Activated CD4-positive, alpha-beta T cell treated with anti-CD3 and anti-CD28 coated beads for 36 hours (primary cell): ENCODE data around the gene SLC49A3. TPM values are rescaled to one million over a fixed set of nuclear protein-coding genes. Genes with fewer than 3 reads are reported as not detected.
"Not testable (repeated sequence)": the region's sequence is repeated elsewhere in the genome, so short reads cannot be mapped to it uniquely, and the experiment has no call there.

ENCODE experiments used
- ATAC-seq: fragments of 200-7000 bp; cut with Tn5 transposase; one replicate; pipeline ENCODE4 v1.10.0; 2021; ENCODE audit warnings: mild to moderate bottlenecking, moderate library complexity
- CTCF ChIA-PET: fragments of 350-600 bp; sonication (Branson Sonifier 250); formaldehyde crosslinking; loops from one replicate; lab custom pipeline; 2021; ENCODE audit warnings: antibody characterized with exemption; lab: Charles Lee
- POLR2A ChIA-PET: fragments of 350-600 bp; sonication (Branson Sonifier 250); formaldehyde crosslinking; loops from one replicate; lab custom pipeline; 2021; ENCODE audit warnings: antibody characterized with exemption, inconsistent platforms; lab: Charles Lee
- DNase-seq: peaks from one replicate; pipeline ENCODE4 v3.0.0-alpha.2; 2020
- H3K27ac Mint-ChIP-seq: one replicate; pipeline ENCODE4 v1.8.0; 2021; ENCODE audit warnings: mixed read lengths
- H3K27me3 Mint-ChIP-seq: one replicate; pipeline ENCODE4 v1.8.0; 2021; ENCODE audit warnings: mixed read lengths
- H3K36me3 Mint-ChIP-seq: one replicate; pipeline ENCODE4 v1.8.0; 2021; ENCODE audit warnings: low read depth, mixed read lengths
- H3K4me1 Mint-ChIP-seq: one replicate; pipeline ENCODE4 v1.8.0; 2021; ENCODE audit warnings: mixed read lengths
- H3K4me3 Mint-ChIP-seq: one replicate; pipeline ENCODE4 v1.8.0; 2021; ENCODE audit warnings: mild to moderate bottlenecking, moderate library complexity, mixed read lengths
- H3K9me3 Mint-ChIP-seq: one replicate; pipeline ENCODE4 v1.8.0; 2021; ENCODE audit warnings: low read depth, mixed read lengths
- intact Hi-C, 2 experiments: fragments of 100-400 bp; cut with DNase I in 1 of 2; cut with micrococcal nuclease in 1 of 2; formaldehyde crosslinking; loops; one replicate each; pipeline versions ENCODE4 v1.14.2 to v1.15.1; 2022 to 2024; cut with DNase I, micrococcal nuclease
- total RNA-seq, 2 experiments: library from RNA; stranded (reverse); gene quantifications; one replicate each; pipeline ENCODE4 v1.2.3, GENCODE V29; 2021

SLC49A3 gene
- total RNA-seq, 2 experiments from 2014 or later, result 0.09 to 0.39 TPM

GRCh38 chr4:706834-707598 is 18.1 kb upstream of the SLC49A3 start:
- POLR2A ChIA-PET, result no interaction called here

DNA sequence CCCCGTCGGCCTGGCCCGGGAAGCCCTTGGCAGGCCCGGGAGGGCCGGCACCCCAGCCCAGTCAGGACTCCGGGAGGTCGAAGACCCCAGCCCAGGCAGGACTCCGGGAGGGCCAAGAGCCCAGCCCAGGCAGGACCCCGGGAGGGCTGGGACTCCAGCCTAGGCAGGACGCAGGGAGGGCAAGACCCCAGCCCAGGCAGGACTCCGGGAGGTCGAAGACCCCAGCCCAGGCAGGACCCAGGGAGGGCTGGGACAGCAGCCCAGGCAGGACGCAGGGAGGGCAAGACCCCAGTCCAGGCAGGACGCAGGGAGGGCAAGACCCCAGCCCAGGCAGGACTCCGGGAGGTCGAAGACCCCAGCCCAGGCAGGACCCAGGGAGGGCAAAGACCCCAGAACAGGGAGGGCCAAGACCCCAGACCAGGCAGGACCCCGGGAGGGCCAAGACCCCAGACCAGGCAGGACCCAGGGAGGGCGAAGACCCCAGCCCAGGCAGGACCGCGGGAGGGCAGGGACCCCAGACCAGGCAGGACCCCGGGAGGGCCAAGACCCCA is 17.2 kb upstream of the SLC49A3 start:
- Mint-ChIP-seq H3K4me3 (peak overlapping the region; percentile 68), H3K4me1 (peaks cover 15% of the 10 kb centered on the region)
- intact Hi-C loops, result loop anchor here in 1 of 2 experiments (10.0 kb wide), 1 partner anchor 879 kb away; no protein-coding TSS in a partner anchor
- H3K9me3 Mint-ChIP-seq, H3K27me3 Mint-ChIP-seq, H3K36me3 Mint-ChIP-seq, H3K27ac Mint-ChIP-seq, DNase-seq, CTCF ChIA-PET, POLR2A ChIA-PET, ATAC-seq: not testable (repeated sequence)

More at GRCh38 chr4:706834-707598, 18.1 kb upstream of the SLC49A3 start:
- H3K27me3 Mint-ChIP-seq, result no peaks in the 10 kb centered on the region
- no peaks in the 10 kb centered on the region for H3K36me3 Mint-ChIP-seq
- CTCF ChIA-PET, result no interaction called here
- H3K27ac Mint-ChIP-seq, result no peak overlapping the region
- DNase-seq, result no peak
- H3K4me1 Mint-ChIP-seq, result peaks cover 15% of the 10 kb centered on the region
- H3K4me3 Mint-ChIP-seq, result no peak overlapping the region
- intact Hi-C loops, result loop anchor here in 1 of 2 experiments (10.0 kb wide), 1 partner anchor 878 kb away; no protein-coding TSS in a partner anchor
- no peaks in the 10 kb centered on the region for H3K9me3 Mint-ChIP-seq
- no peak for ATAC-seq

DNA sequence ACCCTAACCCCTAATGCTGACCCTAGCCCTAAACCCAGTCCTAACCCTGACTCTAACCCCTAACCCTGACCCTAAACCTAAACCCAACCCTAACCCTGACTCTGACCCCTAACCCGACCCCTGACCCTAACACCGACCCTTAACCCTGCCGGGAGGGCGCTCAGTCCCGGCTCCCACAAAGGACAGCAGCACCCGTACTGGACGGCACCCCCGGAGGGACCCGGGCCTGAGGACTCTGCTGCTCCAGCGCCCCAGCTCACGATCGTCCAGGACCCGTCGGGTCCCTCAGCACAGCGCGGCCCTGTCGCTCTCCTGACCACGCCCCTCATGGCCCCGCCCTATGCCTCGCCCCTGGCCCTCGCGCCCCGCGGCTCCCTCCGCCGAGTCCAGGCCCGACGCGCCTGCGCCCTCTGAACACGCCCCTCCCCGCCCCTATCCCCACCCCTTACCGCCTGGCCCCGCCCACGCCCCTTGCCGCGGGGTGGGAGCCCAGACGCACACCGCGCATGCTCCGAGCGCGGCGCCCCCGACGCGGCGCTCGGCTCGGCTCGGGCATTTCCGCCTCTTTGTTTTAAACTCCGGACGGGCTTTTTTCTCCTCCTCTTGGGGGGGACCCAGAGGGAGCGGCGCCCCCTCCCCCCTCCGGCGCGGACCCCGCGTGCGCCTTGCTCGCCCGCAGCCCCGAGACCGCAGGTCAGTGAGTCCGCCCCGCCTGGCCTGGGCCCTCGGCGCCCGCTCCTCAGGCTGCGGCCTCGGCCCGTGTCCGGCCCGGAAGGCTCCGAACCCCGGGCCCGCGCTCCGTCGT is 16.5 kb upstream of the SLC49A3 start, which contains the start of gene PCGF3:
Gene PCGF3 (plus strand): TSS at position 555 of the 805 bp plus-strand sequence. CDS start 27,849 bp downstream, outside the sequence.
- Mint-ChIP-seq H3K4me3 (peak within 1 kb of the TSS; percentile 68), H3K36me3 (no peaks in the 10 kb centered on the region), H3K4me1 (peaks cover 15% of the 10 kb centered on the region), H3K27me3 (no peaks in the 10 kb centered on the region), H3K9me3 (no peaks in the 10 kb centered on the region), H3K27ac (no peak within 1 kb of the TSS)
- ChIA-PET POLR2A (no interaction called here), CTCF (no interaction called here)
- DNase-seq (peak; percentile 99), ATAC-seq (peak; percentile 99)
- intact Hi-C loops, result loop anchor here (1.0 to 10.0 kb wide), 11 partner anchors 24 to 879 kb away; partner anchors contain the start of genes ATP5ME (in 2 of the 2), MYL5 (in 2 of the 2), DGKQ (in 1 of the 2) and GAK (in 1 of the 2)

DNA sequence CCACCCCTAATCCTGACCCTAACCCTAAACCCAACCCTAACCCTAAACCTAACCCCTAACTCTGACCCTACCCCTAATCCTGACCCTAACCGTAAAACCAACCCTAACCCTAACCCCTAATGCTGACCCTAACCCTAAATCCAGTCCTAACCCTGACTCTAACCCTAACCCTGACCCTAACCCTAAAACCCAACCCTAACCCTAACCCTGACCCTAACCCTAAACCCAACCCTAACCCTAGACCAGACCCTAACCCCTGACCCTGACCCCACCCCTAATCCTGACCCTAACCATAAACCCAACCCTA is 16.0 kb upstream of the SLC49A3 start:
- Mint-ChIP-seq H3K4me3 (no peak overlapping the region), H3K27ac (no peak overlapping the region), H3K27me3 (no peaks in the 10 kb centered on the region), H3K4me1 (peaks cover 17% of the 10 kb centered on the region), H3K9me3 (no peaks in the 10 kb centered on the region), H3K36me3 (no peaks in the 10 kb centered on the region)
- CTCF ChIA-PET, result no interaction called here
- POLR2A ChIA-PET, result no interaction called here
- DNase-seq (no peak), ATAC-seq (no peak)
- intact Hi-C loops, result loop anchor here (1.0 to 10.0 kb wide), 11 partner anchors 24 to 880 kb away; partner anchors contain the start of genes ATP5ME (in 2 of the 2), MYL5 (in 2 of the 2), DGKQ (in 1 of the 2) and GAK (in 1 of the 2)

- Mint-ChIP-seq H3K4me3 (no peak overlapping the region), H3K27me3 (no peaks in the 10 kb centered on the region), H3K36me3 (no peaks in the 10 kb centered on the region), H3K4me1 (peaks cover 15% of the 10 kb centered on the region), H3K9me3 (no peaks in the 10 kb centered on the region), H3K27ac (no peak overlapping the region)
- ChIA-PET CTCF (no interaction called here), POLR2A (no interaction called here)
- intact Hi-C loops, result loop anchor here in 1 of 2 experiments (10.0 kb wide), 1 partner anchor 880 kb away; no protein-coding TSS in a partner anchor
- ATAC-seq, result no peak
- no peak for DNase-seq
These were observed 15.4 kb upstream of the SLC49A3 start for GRCh38 chr4:704198-704891.

DNA sequence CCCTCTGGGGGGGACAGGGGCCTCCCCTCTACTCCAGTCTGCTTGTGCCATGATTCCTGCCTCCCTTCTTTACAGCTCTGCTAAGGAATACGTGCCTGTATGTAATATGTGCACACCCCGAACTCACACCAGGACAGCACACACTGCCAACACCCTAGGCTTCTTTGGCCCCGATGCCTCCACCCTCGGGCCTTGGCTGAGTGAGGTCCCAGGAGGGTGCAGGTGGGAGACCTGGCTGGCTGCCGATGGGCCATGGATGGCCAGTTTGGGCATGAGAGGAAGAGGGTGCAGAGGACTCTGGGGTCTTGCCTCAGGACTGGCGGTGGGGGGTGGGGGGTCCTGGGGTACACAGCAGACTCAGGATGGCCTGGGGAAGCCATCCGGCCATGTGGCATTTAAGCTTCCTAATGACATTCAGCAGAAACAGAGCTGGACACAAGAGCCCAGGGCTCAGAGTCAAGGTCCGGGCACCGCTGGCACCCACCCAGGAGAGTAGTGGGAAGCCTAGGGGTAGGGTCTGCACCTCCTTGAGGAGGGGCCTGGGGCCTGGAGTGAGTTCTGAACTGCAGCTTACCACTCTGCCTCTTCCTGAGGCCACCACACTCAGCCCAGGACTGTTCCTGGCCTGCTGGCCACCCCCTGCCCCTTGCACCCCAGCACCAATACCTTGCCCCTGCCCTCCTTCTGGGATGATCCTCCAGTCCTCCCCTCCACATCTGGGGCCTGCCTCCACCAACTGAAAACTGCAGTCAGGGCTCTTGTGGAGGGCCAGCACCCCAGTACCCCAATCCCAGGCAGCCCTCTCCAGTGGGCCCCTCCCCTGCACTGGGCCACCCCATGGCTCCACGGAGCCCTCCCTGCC is 14.6 kb upstream of the SLC49A3 start:
- Mint-ChIP-seq H3K27ac (no peak overlapping the region), H3K27me3 (no peaks in the 10 kb centered on the region), H3K9me3 (no peaks in the 10 kb centered on the region), H3K4me1 (peaks cover 12% of the 10 kb centered on the region), H3K4me3 (no peak overlapping the region), H3K36me3 (no peaks in the 10 kb centered on the region)
- intact Hi-C loops, result loop anchor here in 1 of 2 experiments (10.0 kb wide), 1 partner anchor 881 kb away; no protein-coding TSS in a partner anchor
- ChIA-PET CTCF (no interaction called here), POLR2A (no interaction called here)
- DNase-seq (no peak), ATAC-seq (no peak)

GRCh38 chr4:702618-703048 is 13.7 kb upstream of the SLC49A3 start:
- DNase-seq (no peak), ATAC-seq (no peak)
- POLR2A ChIA-PET, result no interaction called here
- H3K27me3 Mint-ChIP-seq, result no peaks in the 10 kb centered on the region
- CTCF ChIA-PET, result no interaction called here
- intact Hi-C loops, result loop anchor here in 1 of 2 experiments (10.0 kb wide), 1 partner anchor 882 kb away; no protein-coding TSS in a partner anchor
- H3K9me3 Mint-ChIP-seq, result no peaks in the 10 kb centered on the region
- no peak overlapping the region for H3K4me3 Mint-ChIP-seq
- H3K27ac Mint-ChIP-seq, result no peak overlapping the region
- no peaks in the 10 kb centered on the region for H3K36me3 Mint-ChIP-seq
- peaks cover 10% of the 10 kb centered on the region for H3K4me1 Mint-ChIP-seq

DNA sequence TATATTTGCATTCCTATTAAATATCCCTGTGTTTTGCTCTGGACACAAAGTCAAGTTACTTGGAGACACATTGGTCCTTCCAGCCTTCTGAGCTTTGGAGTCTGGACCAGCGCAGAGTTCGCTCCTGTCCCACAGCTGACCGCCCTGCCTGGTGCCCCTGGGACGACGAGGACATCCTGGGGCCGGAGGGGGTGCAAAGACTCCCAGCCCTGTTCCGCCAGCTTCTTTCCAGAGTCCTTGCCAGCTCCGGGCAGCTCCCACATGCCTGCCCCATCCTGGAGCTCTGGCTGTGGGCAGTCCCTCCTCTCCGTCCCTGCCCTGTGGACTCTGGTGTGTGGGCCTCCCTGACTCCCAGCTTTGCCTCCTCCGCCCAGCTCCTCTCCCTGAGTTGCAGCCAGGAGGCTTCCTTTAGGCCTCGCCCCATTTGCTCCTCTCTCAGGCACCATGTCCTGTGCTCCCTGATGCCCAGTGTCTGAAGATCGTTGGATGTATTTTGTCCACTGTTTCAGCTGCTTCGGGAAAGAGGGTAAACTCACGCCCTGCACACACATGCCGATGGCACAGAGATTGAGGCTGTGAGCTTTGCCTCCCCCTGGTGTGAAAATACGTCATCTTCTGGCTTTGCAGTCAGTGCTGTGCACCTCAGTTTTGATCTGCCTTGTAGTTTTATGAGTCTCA is 11.8 kb upstream of the SLC49A3 start:
- intact Hi-C loops, result loop anchor here in 1 of 2 experiments (10.0 kb wide), 1 partner anchor 884 kb away; no protein-coding TSS in a partner anchor
- Mint-ChIP-seq H3K4me1 (peaks cover 10% of the 10 kb centered on the region), H3K27ac (peak overlapping the region; percentile 29), H3K27me3 (no peaks in the 10 kb centered on the region), H3K9me3 (no peaks in the 10 kb centered on the region), H3K36me3 (no peaks in the 10 kb centered on the region), H3K4me3 (no peak overlapping the region)
- POLR2A ChIA-PET, result no interaction called here
- DNase-seq (no peak), ATAC-seq (no peak)
- CTCF ChIA-PET, result no interaction called here

DNA sequence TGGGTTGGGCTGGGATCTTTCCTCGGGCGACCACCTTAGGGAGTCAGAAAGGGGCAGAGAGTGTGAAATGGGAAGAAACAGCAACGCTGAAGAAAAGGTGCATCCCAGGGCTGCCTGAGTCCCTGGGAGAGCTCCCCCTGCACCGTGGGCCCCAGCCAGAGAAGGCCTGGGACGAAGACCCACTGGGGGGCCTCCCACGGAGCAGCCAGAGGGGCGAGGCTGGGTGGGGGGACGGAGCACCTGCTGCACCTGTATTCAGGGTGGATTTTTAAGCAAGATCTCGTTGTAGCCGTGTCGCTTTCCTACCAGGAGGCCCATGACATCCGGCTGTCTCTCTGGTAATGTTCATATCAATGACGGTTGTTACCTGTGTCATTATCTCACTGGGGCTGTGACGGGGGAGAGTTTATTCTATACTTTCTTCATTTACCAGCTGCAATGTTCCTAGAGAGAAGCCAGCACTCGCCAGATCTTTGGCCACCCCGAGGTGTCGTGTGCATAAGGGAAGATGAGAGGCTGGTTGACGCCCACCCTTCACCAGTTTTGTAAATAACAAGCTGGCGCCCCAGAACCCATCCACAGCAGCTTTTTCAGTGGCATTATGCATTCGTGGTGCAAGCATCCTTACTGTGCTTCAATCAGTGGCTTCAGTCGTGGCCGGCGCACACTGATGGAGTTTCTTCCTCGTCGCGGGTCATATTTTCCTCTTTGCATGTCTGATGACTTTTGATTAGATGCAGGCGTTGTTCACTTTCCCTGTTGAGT is 11.0 kb upstream of the SLC49A3 start:
- POLR2A ChIA-PET, result no interaction called here
- Mint-ChIP-seq H3K4me1 (peaks cover 8% of the 10 kb centered on the region), H3K36me3 (no peaks in the 10 kb centered on the region), H3K27me3 (no peaks in the 10 kb centered on the region), H3K27ac (no peak overlapping the region), H3K4me3 (no peak overlapping the region), H3K9me3 (no peaks in the 10 kb centered on the region)
- CTCF ChIA-PET, result interaction anchor here (0.7 kb wide), 1 partner anchor 64 kb away, joined by 3 read pairs; no protein-coding TSS in a partner anchor
- DNase-seq (no peak), ATAC-seq (no peak)
- intact Hi-C loops, result loop anchor here in 1 of 2 experiments (10.0 kb wide), 1 partner anchor 885 kb away; no protein-coding TSS in a partner anchor
